Stimulated activated CD4-positive, alpha-beta T cell treated with anti-CD3 and anti-CD28 coated beads, Interleukin-1b, Interleukin-23, amount 100 ng/mL, for 4 hours (primary cell): ENCODE data around the gene PCNX2.
"Not testable (repeated sequence)": the region's sequence is repeated elsewhere in the genome, so short reads cannot be mapped to it uniquely, and the experiment has no call there.

Experiments
- DNase-seq, 2 donors: peaks; one replicate each; pipeline ENCODE4 v3.0.0-alpha.2; 2020; ENCODE audit warnings: low read depth in 2 of 2

PCNX2 gene

DNA sequence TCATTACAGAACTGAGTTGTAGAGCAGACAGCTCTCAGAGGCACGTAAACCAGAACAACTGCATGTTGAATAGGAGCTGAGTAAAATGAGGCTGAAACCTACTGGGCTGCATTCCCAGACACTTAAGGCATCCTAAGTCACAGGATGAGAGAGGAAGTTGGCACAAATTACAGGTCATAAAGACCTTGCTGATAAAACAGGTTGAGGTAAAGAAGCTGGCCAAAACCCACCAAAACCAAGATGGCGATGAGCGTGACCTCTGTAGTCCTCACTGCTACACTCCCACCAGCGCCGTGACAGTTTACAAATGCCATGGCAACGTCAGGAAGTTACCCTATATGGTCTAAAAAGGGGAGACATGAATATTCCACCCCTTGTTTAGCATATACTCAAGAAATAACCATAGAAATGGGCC lies 187.8 kb downstream of the PCNX2 start:
- DNase-seq = not testable (repeated sequence)

DNA sequence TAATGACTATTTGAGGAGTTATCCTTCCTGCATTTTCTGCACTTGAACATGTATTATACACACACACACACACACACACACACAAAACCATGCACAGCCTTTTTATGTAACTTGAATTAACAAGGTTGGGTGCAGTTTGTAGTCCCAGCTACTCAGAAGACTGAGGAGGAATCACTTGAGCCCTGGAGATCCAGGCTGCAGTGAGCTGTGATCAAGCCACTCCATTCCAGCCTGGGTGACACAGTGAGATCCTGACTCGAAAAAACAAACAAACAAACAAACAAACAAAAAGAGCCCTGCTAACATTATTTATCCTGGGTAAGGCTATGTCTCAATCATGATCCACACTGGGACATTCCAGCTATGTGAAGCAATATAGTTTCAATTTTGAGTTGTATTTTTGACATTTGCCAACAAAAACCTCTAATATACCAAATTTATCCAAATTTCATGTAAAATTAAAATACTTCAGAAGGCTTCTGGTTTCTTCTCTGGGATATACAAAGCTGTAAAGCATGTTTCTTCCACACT lies 188.3 kb downstream of the PCNX2 start:
- DNase-seq = no peak

DNA sequence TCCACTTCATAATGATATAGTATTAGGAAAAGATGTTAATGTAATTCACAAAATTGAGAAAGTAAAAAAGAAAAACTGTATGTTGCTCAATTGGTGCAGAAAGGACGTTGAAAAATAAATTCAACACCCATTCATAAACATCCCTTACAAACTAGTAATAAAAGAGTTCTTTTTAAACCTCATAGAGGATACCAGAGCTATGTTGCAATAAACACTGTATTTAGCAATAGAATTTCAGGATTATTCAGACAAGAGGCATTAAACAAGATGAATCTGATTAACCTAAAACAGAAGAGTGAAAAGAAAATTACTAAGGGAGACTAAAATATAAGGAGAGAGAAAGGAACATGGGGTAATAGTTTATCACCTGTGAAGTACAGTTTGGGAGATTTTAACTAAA lies 190.3 kb downstream of the PCNX2 start:
- no peak for DNase-seq

- DNase-seq = no peak
Observed at GRCh38 chr1:233102341-233102740, 193.2 kb downstream of the PCNX2 start.

DNA sequence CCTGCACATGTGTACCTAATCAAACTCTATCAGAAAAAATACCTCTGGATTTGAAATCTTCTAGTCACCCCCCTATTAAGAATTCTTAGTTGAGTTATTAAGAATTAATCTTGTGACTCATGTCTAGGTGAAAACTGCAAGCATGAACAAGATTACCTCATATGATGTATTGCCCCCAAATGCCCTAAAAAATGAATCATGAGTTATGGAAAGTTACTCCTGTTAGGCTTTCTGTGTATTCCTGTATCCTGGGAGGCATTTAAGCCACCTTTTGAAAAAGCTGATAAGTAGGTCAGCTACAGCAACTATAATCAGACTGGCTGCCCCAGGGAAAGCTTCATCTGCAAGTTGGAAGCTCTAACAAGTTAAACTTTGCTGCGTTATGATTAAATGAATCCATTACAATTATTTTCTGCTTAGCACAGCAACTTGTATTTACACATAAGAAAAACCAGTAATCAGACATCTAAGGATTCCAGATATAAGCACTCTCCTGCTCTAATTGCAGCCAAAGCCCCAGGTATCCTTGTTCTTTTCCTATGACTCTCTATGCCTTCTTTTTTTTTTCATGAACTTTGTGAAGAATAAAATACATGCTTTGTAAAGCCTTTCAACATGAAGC lies 197.5 kb downstream of the PCNX2 start:
- DNase-seq = no peak

- DNase-seq = no peak
Observed at GRCh38 chr1:233097546-233097945, 198.0 kb downstream of the PCNX2 start.

GRCh38 chr1:233094691-233095090 lies 200.8 kb downstream of the PCNX2 start:
- DNase-seq = no peak

DNA sequence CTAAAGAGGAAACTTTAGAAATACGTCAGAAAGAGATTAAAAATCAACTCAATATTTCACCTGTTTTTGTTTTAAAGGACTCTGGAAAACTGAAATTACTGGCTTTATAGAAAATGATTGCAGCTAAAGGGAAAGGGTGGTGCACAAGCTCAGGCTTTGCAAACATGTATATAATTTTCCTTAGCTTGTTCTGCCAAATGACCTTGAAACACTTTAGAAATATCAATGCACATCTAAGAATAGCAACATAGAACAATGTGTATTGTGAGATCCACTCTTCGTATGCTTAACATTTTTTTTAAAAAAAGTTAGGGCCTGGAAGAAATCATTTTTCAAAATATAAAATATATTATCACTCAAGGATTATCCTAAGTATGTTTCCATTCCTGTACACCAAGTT lies 201.3 kb downstream of the PCNX2 start:
- no peak for DNase-seq

- no peak for DNase-seq
Observed at GRCh38 chr1:233090746-233091494, 204.6 kb downstream of the PCNX2 start.

GRCh38 chr1:233089251-233089650 lies 206.3 kb downstream of the PCNX2 start:
- no peak for DNase-seq

- DNase-seq = no peak
Observed at GRCh38 chr1:233088613-233089012, 206.9 kb downstream of the PCNX2 start.

DNA sequence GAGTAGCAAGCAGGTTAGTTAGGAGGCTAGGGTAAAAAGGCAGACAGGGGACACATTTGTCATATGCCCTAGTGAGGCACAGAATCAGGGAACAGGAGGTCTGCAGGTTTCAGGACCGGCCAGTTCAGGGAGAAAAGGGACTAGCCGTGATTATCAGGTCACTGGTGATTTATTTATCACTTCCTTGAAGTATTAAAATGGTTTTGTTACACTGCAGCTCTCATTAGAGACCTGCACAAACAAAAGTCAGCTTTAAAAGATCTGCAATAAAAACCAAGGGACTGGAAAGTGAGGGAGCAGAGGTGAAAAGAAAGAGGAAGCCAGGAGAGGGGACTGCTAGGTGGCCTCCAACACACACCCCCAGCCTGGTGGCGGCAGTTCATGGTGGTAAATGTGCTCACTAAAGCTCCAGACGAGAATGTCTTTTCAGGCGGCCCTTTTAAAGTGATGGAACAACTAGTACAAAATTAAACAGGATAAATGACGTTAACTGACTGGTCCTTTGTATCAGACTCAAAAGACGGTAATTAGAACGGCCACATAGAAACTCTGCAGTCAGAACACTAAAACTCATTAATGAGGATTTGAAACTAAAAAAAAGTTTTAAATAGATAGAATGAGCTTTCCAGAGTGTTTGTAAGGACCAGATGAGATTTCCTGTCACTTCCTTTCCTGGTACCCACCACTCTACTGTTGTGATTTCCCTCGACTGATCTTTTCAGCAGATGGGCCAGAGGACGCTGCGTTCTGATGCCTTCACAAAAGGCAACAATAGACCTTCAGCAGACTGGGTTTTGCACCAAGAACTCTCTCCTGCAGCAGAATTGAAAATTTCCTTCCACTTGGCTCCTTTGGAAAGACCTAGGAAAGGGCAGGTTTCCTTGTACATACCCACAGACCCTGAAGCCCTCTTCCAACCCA lies 208.3 kb downstream of the PCNX2 start:
- DNase-seq = no peak

DNA sequence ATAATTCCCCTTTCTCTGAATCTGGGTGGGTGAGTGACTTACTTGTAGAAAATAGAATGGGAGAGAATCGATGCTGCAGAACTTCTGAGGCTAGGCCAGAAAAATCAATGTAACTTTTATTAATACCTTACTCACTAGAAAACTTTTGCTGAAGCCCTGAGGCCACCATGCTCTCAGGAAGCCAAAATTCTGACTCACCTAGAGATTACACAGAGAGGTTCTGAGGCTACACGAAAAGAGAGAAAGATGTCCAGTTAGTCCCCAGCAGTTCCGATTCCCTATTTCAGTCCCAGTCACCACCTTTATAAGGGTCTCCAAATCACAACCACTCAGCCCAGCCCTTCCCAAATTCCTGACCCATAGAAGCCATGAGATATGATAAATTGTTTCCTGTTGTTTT lies 210.0 kb downstream of the PCNX2 start:
- DNase-seq = no peak

DNA sequence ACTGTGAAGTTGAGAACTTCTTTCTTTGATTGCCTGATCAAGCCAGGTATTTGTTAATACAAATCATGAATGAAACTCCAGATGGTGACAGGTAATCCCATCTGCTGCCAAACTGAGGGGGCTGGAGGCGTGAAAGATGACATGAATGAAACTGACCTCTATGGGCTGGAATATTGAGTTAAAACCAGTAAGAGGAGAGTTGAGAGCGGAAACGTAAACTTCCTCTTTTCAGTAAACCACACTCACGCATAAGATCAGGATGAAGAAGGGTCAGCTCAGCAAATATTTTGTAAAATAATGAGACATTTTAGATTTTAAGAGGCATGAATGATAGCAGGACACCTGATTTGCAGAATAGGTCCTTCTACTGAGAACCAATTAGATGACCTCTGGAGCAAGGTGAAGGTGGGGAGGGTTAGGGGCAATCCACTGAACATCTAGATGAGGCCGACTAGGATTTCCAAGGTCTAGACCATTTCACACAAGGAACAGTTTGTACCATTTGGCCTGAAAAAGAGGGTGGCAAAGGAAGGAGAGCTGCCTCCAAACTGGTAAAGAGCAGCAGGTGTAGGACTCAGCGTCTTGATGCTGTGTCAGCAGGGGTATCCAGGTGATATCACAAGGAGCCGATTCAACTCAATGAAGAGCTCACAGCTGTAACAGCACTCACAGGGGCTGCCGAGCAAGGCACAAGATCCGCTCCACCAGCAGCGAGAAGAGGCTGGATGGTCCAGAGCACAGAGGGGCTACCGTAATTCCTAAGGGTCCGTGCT lies 212.6 kb downstream of the PCNX2 start:
- no peak for DNase-seq

- no peak for DNase-seq
Observed at GRCh38 chr1:233081735-233082134, 213.8 kb downstream of the PCNX2 start.

DNA sequence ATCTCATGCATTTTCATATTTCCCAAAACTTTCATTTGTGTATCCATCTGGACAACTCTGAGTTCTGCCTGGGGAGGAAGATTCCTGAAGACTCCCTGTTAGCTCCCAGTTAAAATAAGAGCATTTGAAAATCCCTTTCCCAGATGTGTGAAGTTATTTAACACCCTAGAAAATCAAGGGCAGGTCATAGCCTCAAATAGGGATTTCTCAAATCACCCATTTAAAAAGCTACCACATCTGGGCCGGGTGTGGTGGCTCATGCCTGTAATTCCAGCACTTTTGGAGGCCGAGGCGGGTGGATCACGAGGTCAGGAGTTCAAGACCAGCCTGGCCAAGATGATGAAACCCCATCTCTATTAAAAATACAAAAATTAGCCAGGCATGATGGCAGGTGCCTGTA lies 214.7 kb downstream of the PCNX2 start:
- DNase-seq = not testable (repeated sequence)

GRCh38 chr1:233080286-233080685 lies 215.2 kb downstream of the PCNX2 start:
- DNase-seq = no peak

- no peak for DNase-seq
Observed at GRCh38 chr1:233079574-233079973, 216.0 kb downstream of the PCNX2 start.

DNA sequence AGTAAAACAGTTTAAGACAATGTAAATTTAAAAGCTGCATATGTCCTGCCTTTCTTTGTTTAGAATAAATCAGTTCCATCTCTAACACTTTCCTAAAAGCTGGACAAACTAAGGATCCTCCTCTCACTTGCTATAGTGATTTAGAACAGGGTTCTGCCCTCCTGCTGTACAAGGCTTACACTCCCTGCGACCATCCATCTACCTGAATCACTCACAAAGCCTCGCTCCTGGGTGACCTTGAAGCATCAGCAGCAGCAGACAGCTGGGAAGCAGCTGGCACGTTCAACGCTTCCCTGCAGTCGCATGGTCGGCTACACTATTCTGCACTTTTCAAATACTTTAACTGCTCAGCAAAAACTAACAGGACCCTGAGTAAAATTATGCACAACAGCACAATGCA lies 217.1 kb downstream of the PCNX2 start:
- DNase-seq = no peak

- DNase-seq = no peak
Observed at GRCh38 chr1:233075915-233076295, 219.6 kb downstream of the PCNX2 start.

GRCh38 chr1:233066087-233066486 lies 229.4 kb downstream of the PCNX2 start:
- DNase-seq = no peak

GRCh38 chr1:233065685-233066084 lies 229.8 kb downstream of the PCNX2 start:
- no peak for DNase-seq
